Kidney (tissue), 14 donors: Measurements from ENCODE around the gene FMNL2. TPM values are rescaled to one million over a fixed set of nuclear protein-coding genes. Genes with fewer than 3 reads are reported as not detected.

ENCODE experiments used
- DNase-seq, 5 donors: peaks; one replicate each; pipeline ENCODE4 v3.0.0-alpha.2; 2013 to 2020
- FAIRE-seq: peaks from 2 replicates; lab custom pipeline; 2012; peaks lifted over from hg19 to GRCh38; lab: Jason Lieb, UNC
- H3K27ac ChIP-seq, 2 donors: one replicate each; pipeline ENCODE4 v1.7.0; 2013; ENCODE audit warnings: low read depth in 2 of 2, low read length in 2 of 2, inconsistent platforms in 1 of 2
- H3K27me3 ChIP-seq: one replicate; pipeline ENCODE4 v1.7.1; 2013; ENCODE audit warnings: low read length, inconsistent platforms; ENCODE audit not compliant: control insufficient read depth, insufficient read depth
- H3K36me3 ChIP-seq, 3 donors: one replicate each; pipeline versions ENCODE4 v1.7.0 to v1.7.1; 2013; ENCODE audit warnings: low read length in 3 of 3, control low read depth in 1 of 3, inconsistent platforms in 1 of 3; ENCODE audit not compliant: insufficient read depth in 3 of 3, control insufficient read depth in 2 of 3
- H3K4me1 ChIP-seq, 3 donors: one replicate each; pipeline versions ENCODE4 v1.7.0 to v1.7.1; 2013; ENCODE audit warnings: low read length in 3 of 3, inconsistent platforms in 1 of 3, low read depth in 1 of 3; ENCODE audit not compliant: control insufficient read depth in 2 of 3, insufficient read depth in 2 of 3
- H3K4me3 ChIP-seq, 3 donors: one replicate each; pipeline versions ENCODE4 v1.7.0 to v1.8.1; 2013; ENCODE audit warnings: low read length in 3 of 3, control low read depth in 1 of 3, inconsistent platforms in 1 of 3
- H3K9ac ChIP-seq, 3 donors: one replicate each; pipeline versions ENCODE4 v1.7.0 to v1.7.1; 2013; ENCODE audit warnings: low read length in 3 of 3, control low read depth in 1 of 3, inconsistent platforms in 1 of 3
- H3K9me3 ChIP-seq, 3 donors: one replicate each; pipeline versions ENCODE4 v1.7.0 to v1.7.1; 2013; ENCODE audit warnings: low read length in 3 of 3, control low read depth in 1 of 3, inconsistent platforms in 1 of 3; ENCODE audit not compliant: control insufficient read depth in 2 of 3, insufficient read depth in 1 of 3
- CTCF ChIP-seq: IDR thresholded peaks from 3 replicates; pipeline ENCODE4 v1.5.1; 2012; ENCODE audit warnings: mild to moderate bottlenecking, moderate library complexity, borderline replicate concordance; ENCODE audit not compliant: insufficient read depth; ENCODE audit errors: extremely low read depth
- intact Hi-C: fragments of 100-400 bp; cut with DNase I; formaldehyde crosslinking; loops from one replicate; pipeline ENCODE4 v1.11.1; 2022
- polyA plus RNA-seq: library from polyadenylated mRNA; stranded (reverse); fragments of 350-450 nt; fragmentation: Illumina TruSeq; extraction: RNeasy Lipid Tissue Mini Kit (QIAGEN cat#74804); gene quantifications from one replicate; pipeline ENCODE4 v1.2.3, GENCODE V29; 2014; ENCODE audit warnings: low read depth, low replicate concordance; ENCODE audit not compliant: insufficient read depth
- total RNA-seq: library from RNA; stranded (reverse); fragmentation: NEBNext Ultra II Directional; extraction: Animal tissue kit (Norgen Biotek cat#: 25700); gene quantifications from one replicate; pipeline ENCODE4 v1.2.1, GENCODE V29; 2021
- donor health status: control.
- donor health status: control.
- donor health status: control.
- donor health status: control.
- donor health status: control.
- donor health status: DM: yes; HTN: yes; CAD: no.
- donor health status: Normal renal cell carcinoma (clear cell type).

Gene FMNL2
- total and polyA plus RNA-seq, 2 donors from 2014 or later: 10.7 to 39.1 TPM

- H3K27me3 ChIP-seq: no peaks in the 10 kb centered on the region
- TF ChIP-seq CTCF: no peak
- H3K9me3 ChIP-seq: no peaks in the 10 kb centered on the region
- FAIRE-seq (no peak), DNase-seq (no peak)
- no peak overlapping the region for H3K27ac ChIP-seq
- H3K4me1 ChIP-seq: peaks cover 0 to 5% (median 0%) of the 10 kb centered on the region in 3 donors
- H3K36me3 ChIP-seq: no peaks in the 10 kb centered on the region
- no peak overlapping the region for H3K9ac ChIP-seq
- intact Hi-C loops: no loop called here
- H3K4me3 ChIP-seq: no peak overlapping the region
Observed at GRCh38 chr2:152370783-152371182, 35.8 kb downstream of the FMNL2 start.

GRCh38 chr2:152372438-152372984 lies 37.5 kb downstream of the FMNL2 start:
- Histone ChIP-seq H3K27me3 (no peaks in the 10 kb centered on the region), H3K9me3 (no peaks in the 10 kb centered on the region), H3K4me3 (no peak overlapping the region), H3K36me3 (no peaks in the 10 kb centered on the region), H3K27ac (no peak overlapping the region), H3K4me1 (peaks cover 0 to 5% (median 0%) of the 10 kb centered on the region in 3 donors), H3K9ac (no peak overlapping the region)
- intact Hi-C loops: no loop called here
- FAIRE-seq: no peak
- peak in 2 of 5 donors; percentile 51 to 60 for DNase-seq
- no peak for TF ChIP-seq CTCF

- H3K9ac ChIP-seq: no peak overlapping the region
- H3K27me3 ChIP-seq: no peaks in the 10 kb centered on the region
- FAIRE-seq (no peak), DNase-seq (no peak)
- peaks cover 0 to 3% (median 0%) of the 10 kb centered on the region in 3 donors for H3K4me1 ChIP-seq
- no peak overlapping the region for H3K27ac ChIP-seq
- no peaks in the 10 kb centered on the region for H3K9me3 ChIP-seq
- intact Hi-C loops: no loop called here
- no peaks in the 10 kb centered on the region for H3K36me3 ChIP-seq
- TF ChIP-seq CTCF: no peak
- no peak overlapping the region for H3K4me3 ChIP-seq
Observed at GRCh38 chr2:152375174-152375573, 40.2 kb downstream of the FMNL2 start.

- no peak for TF ChIP-seq CTCF
- no peaks in the 10 kb centered on the region for H3K27me3 ChIP-seq
- H3K4me3 ChIP-seq: no peak overlapping the region
- FAIRE-seq (no peak), DNase-seq (no peak)
- no peak overlapping the region for H3K27ac ChIP-seq
- no peaks in the 10 kb centered on the region for H3K9me3 ChIP-seq
- intact Hi-C loops: no loop called here
- no peak overlapping the region for H3K9ac ChIP-seq
- no peaks in the 10 kb centered on the region for H3K36me3 ChIP-seq
- H3K4me1 ChIP-seq: peaks cover 0 to 5% (median 0%) of the 10 kb centered on the region in 3 donors
Observed at GRCh38 chr2:152376385-152376784, 41.4 kb downstream of the FMNL2 start.
